K562 (cell line): ENCODE measurements around the gene RBM19. TPM values are rescaled to one million over a fixed set of nuclear protein-coding genes. Genes with fewer than 3 reads are reported as not detected.

Experiments used
- ATAC-seq: fragments of 200-7000 bp; cut with Tn5 transposase; 3 replicates; pipeline ENCODE4 v1.9.1; 2020; ENCODE audit warnings: moderate library complexity
- BruUV-seq: library from RNA; stranded (reverse); fragments of 400-500 nt; replicated peaks from 2 replicates; lab custom pipeline; 2021; lab: Mats Ljungman, UMichigan
- CTCF ChIA-PET: fragments of 300-600 bp; formaldehyde crosslinking; extraction: SDS; loops from one replicate; lab custom pipeline; 2021; ENCODE audit warnings: low intra/inter-chr PET ratio; lab: Yijun Ruan, JAX
- POLR2A ChIA-PET: fragments of 300-600, 350-650 bp; sonication (Branson Sonifier 250); formaldehyde crosslinking; extraction: SDS; loops from one replicate; lab custom pipeline; 2021; ENCODE audit warnings: antibody characterized with exemption, inconsistent platforms; lab: Yijun Ruan, JAX
- DNase-seq, 4 experiments: peaks; one replicate each; pipeline versions ENCODE4 v3.0.0 to v3.0.0-alpha.2; 2011 to 2018; ENCODE audit warnings: low spot score in 3 of 4, mixed read lengths in 3 of 4; ENCODE audit errors: extremely low read depth in 1 of 4
- FAIRE-seq: peaks from 2 replicates; lab custom pipeline; 2011; peaks lifted over from hg19 to GRCh38; lab: Jason Lieb, UNC
- H2AFZ ChIP-seq: 2 replicates; pipeline ENCODE4 v1.6.0; 2011; ENCODE audit warnings: low read depth, low read length, control low read depth, inconsistent platforms
- H3K27ac ChIP-seq: fragments of 200-600 bp; 3 replicates; pipeline ENCODE4 v1.8.0; 2011; ENCODE audit warnings: low read depth, mild to moderate bottlenecking, control low read depth, inconsistent platforms, low read length, moderate library complexity, mixed read lengths; ENCODE audit errors: extremely low read depth
- H3K27me3 ChIP-seq, 2 experiments: fragments of 300-600 bp in 1 of 2; 2 replicates in 1 of 2; 3 replicates in 1 of 2; pipeline versions ENCODE4 v1.6.0 to v1.8.0; 2011; ENCODE audit warnings: inconsistent platforms in 2 of 2, low read length in 2 of 2, mild to moderate bottlenecking in 1 of 2, mixed read lengths in 1 of 2, moderate library complexity in 1 of 2; ENCODE audit not compliant: control insufficient read depth in 2 of 2, insufficient read depth in 2 of 2
- H3K36me3 ChIP-seq: fragments of 300-600 bp; 3 replicates; pipeline ENCODE4 v1.8.0; 2011; ENCODE audit warnings: mild to moderate bottlenecking, low read length, inconsistent platforms; ENCODE audit not compliant: control insufficient read depth, insufficient read depth
- H3K4me1 ChIP-seq, 2 experiments: fragments of 200-600 bp in 1 of 2; replicated peaks in 1 of 2; 2 replicates in 1 of 2; 3 replicates in 1 of 2; pipeline versions ENCODE4 v1.5.1 to v1.8.0; 2011; ENCODE audit warnings: inconsistent platforms in 2 of 2, low read length in 2 of 2, mild to moderate bottlenecking in 1 of 2, mixed read lengths in 1 of 2, moderate library complexity in 1 of 2; ENCODE audit not compliant: control insufficient read depth in 2 of 2, insufficient read depth in 2 of 2
- H3K4me2 ChIP-seq: 2 replicates; pipeline ENCODE4 v1.6.1; 2011; ENCODE audit warnings: low read length, control low read depth, inconsistent platforms, mixed read lengths; ENCODE audit not compliant: insufficient read depth
- H3K4me3 ChIP-seq: fragments of 200-600 bp; sonication (generic), shearing (Covaris generic); 2 replicates; pipeline ENCODE4 v1.5.1; 2016; ENCODE audit warnings: control low read depth, inconsistent platforms
- H3K79me2 ChIP-seq: fragments of 200-600 bp; 3 replicates; pipeline ENCODE4 v1.8.0; 2011; ENCODE audit warnings: low read length, inconsistent platforms; ENCODE audit not compliant: control insufficient read depth, insufficient read depth
- H3K9ac ChIP-seq, 2 experiments: 2 replicates each; pipeline versions ENCODE4 v1.6.0 to v1.6.1; 2011; ENCODE audit warnings: low read depth in 2 of 2, low read length in 2 of 2, control low read depth in 1 of 2, inconsistent platforms in 1 of 2, mild to moderate bottlenecking in 1 of 2, mixed read lengths in 1 of 2; ENCODE audit not compliant: insufficient read depth in 1 of 2
- H3K9me1 ChIP-seq: one replicate; pipeline ENCODE4 v1.6.0; 2011; ENCODE audit warnings: inconsistent platforms, mild to moderate bottlenecking, low read length, moderate library complexity; ENCODE audit not compliant: control insufficient read depth, insufficient read depth
- H3K9me3 ChIP-seq: replicated peaks from 2 replicates; pipeline ENCODE4 v1.5.1; 2011; ENCODE audit warnings: low read depth, low read length, inconsistent platforms; ENCODE audit not compliant: control insufficient read depth, insufficient read depth
- H4K20me1 ChIP-seq: replicated peaks from 2 replicates; pipeline ENCODE4 v1.6.1; 2011; ENCODE audit warnings: low read length, inconsistent platforms, mixed read lengths; ENCODE audit not compliant: control insufficient read depth, insufficient read depth
- BCL6 ChIP-seq: fragments of 250-450 bp; sonication (Bioruptor Pico); IDR thresholded peaks from 2 replicates; pipeline ENCODE4 v1.4.0; 2020
- CBX2 ChIP-seq: fragments of 200-600 bp; sonication (generic); IDR thresholded peaks from one replicate; pipeline ENCODE4 v1.6.1; 2012; ENCODE audit warnings: mild to moderate bottlenecking, low read length, inconsistent platforms; ENCODE audit not compliant: insufficient read depth, poor library complexity, severe bottlenecking
- CREM ChIP-seq: IDR thresholded peaks from 2 replicates; pipeline ENCODE4 v1.6.1; 2014; ENCODE audit warnings: antibody characterized with exemption, low read depth
- HDAC1 ChIP-seq, 2 experiments: fragments of 450-650 bp; IDR thresholded peaks; 2 replicates each; pipeline ENCODE4 v1.6.1; 2016 to 2017; ENCODE audit warnings: inconsistent platforms in 1 of 2, mild to moderate bottlenecking in 1 of 2, moderate library complexity in 1 of 2
- PRMT5 ChIP-seq: sonication (generic); formaldehyde crosslinking; IDR thresholded peaks from 2 replicates; pipeline ENCODE4 v1.5.0; 2020; ENCODE audit warnings: missing genetic modification reagents
- SIN3A ChIP-seq, 2 experiments: fragments of 150-350 bp in 1 of 2; IDR thresholded peaks; 2 replicates each; pipeline ENCODE4 v1.6.1; 2011 to 2016; ENCODE audit warnings: borderline replicate concordance in 2 of 2, low read depth in 2 of 2, low read length in 2 of 2, mild to moderate bottlenecking in 2 of 2, moderate library complexity in 2 of 2; ENCODE audit not compliant: control insufficient read depth in 1 of 2
- SRF ChIP-seq, 2 experiments: fragments of 250-450, 450-650 bp in 1 of 2; sonication (Bioruptor Pico) in 1 of 2; sonication (generic) in 1 of 2; formaldehyde crosslinking; IDR thresholded peaks; 2 replicates each; pipeline versions ENCODE4 v1.5.0 to v1.5.1; 2020 to 2022; ENCODE audit warnings: mild to moderate bottlenecking in 1 of 2, missing genetic modification reagents in 1 of 2
- TCF3 ChIP-seq: sonication (generic); formaldehyde crosslinking; IDR thresholded peaks from 2 replicates; pipeline ENCODE4 v1.4.0; 2020; ENCODE audit warnings: mild to moderate bottlenecking, missing genetic modification reagents
- XRCC3 ChIP-seq: fragments of 450-650 bp; IDR thresholded peaks from 2 replicates; pipeline ENCODE4 v1.6.1; 2017; ENCODE audit warnings: mild to moderate bottlenecking, moderate library complexity
- ZNF76 ChIP-seq: fragments of 250-450 bp; sonication (Bioruptor Pico); IDR thresholded peaks from 2 replicates; pipeline ENCODE4 v1.4.0; 2020; ENCODE audit warnings: mild to moderate bottlenecking, moderate library complexity, borderline replicate concordance
- ZNF830 ChIP-seq: fragments of 250-450 bp; sonication (Bioruptor Pico); IDR thresholded peaks from 2 replicates; pipeline ENCODE4 v1.5.0; 2021; ENCODE audit warnings: mild to moderate bottlenecking
- WGBS: fragments of 100-300 bp; shearing (Covaris generic); methylation state at CpG from one replicate; pipeline ENCODE4 v1.1.6; 2016; ENCODE audit warnings: low coverage, mixed read lengths; ENCODE audit not compliant: insufficient coverage; ENCODE audit errors: missing lambda C conversion rate; 5-methylcytosine and 5-hydroxymethylcytosine counted together
- in situ Hi-C: fragments of 300-500 bp; cut with MboI; formaldehyde crosslinking; loops from 4 replicates; pipeline ENCODE4 v1.15.0; 2018; ENCODE audit warnings: inconsistent platforms, mixed read lengths
- intact Hi-C: fragments of 100-400 bp; cut with micrococcal nuclease; formaldehyde crosslinking; loops from 2 replicates; pipeline ENCODE4 v1.14.2; 2022
- polyA plus RNA-seq, 8 experiments: library from polyadenylated mRNA; depleted of rRNA in 4 of 8; stranded (reverse) in 5 of 8; unstranded in 3 of 8; fragments of >200 nt; fragmentation: Nextera tagmentation in 2 of 8; fragmentation: Illumina TruSeq in 1 of 8; extraction: Ambion mirVana in 2 of 8; extraction: Trizol in 1 of 8; gene quantifications; 2 replicates each; pipeline versions ENCODE4 v1.2.1 to v1.2.3, GENCODE V29; 2011 to 2014; ENCODE audit warnings: inconsistent platforms in 1 of 8, missing spikeins in 1 of 8
- total RNA-seq, 7 experiments: library from RNA; depleted of rRNA in 6 of 7; stranded (reverse); fragments of >200 nt in 6 of 7; fragmentation: Illumina TruSeq in 2 of 7; extraction: Trizol in 2 of 7; gene quantifications; 2 replicates each; pipeline versions ENCODE4 v1.2.1 to v1.2.3, GENCODE V29; 2011 to 2021; ENCODE audit warnings: low replicate concordance in 1 of 7
- TF ChIP-seq, protein P1 (sequence below): fragments of 250-450 bp; sonication (Bioruptor Pico); IDR thresholded peaks from 2 replicates; pipeline ENCODE4 v1.5.0; 2021; ENCODE audit warnings: mild to moderate bottlenecking, moderate library complexity

Gene RBM19
- total and polyA plus RNA-seq, 9 of the 15 experiments (the other 6 are each of a cell fraction or from before 2014, with no cell fraction given), result 16.0 to 58.4 (median 37.9) TPM

DNA sequence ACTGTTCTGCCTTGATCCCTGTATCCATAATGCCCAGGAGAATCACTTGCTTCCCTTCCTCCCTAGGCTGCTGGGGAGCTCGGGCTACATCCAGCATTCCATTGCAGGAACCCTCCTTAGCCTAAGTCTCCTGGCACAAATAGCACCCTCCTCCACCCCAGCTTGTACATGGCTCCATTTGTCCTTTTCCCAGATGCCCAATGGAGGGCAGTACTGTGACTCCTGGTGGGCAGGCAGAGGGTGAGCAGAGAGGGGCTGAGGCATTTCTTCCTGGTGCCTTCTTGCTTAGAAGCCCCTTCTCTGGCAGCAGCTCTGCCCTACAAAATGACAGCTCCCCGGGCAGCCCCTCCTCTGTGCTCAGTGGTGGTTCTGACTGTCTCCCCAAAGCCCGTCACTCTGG is 86.5 kb downstream of the RBM19 start:
- H3K9ac ChIP-seq, result no peak overlapping the region
- H3K4me2 ChIP-seq, result no peak overlapping the region
- H3K4me3 ChIP-seq, result no peak overlapping the region
- H3K36me3 ChIP-seq, result peaks cover 12% of the 10 kb centered on the region; the same call in 2 of the 3 replicates
- POLR2A ChIA-PET, result interaction anchor here (1.1 kb wide), 1 partner anchor 168 kb away, joined by 3 read pairs; no protein-coding TSS in a partner anchor
- H3K27me3 ChIP-seq, result no peaks in the 10 kb centered on the region
- TF ChIP-seq HDAC1 (IDR thresholded peaks at IDR 0.05) (no peak), CBX2 (no peak), XRCC3 (no peak), PRMT5 (CRISPR knock-in tag) (no peak), ZNF76 (CRISPR knock-in tag) (no peak), ZNF830 (CRISPR knock-in tag) (no peak), SIN3A (IDR thresholded peaks at IDR 0.05; ENCODE audit: borderline replicate concordance in 2 of 2, control insufficient read depth in 1 of 2, low read depth in 2 of 2, low read length in 2 of 2) (no peak), TCF3 (no peak), BCL6 (CRISPR knock-in tag) (no peak), SRF (CRISPR knock-in tag; IDR thresholded peaks at IDR 0.05) (no peak), CREM (no peak)
- TF ChIP-seq, protein P1, sequence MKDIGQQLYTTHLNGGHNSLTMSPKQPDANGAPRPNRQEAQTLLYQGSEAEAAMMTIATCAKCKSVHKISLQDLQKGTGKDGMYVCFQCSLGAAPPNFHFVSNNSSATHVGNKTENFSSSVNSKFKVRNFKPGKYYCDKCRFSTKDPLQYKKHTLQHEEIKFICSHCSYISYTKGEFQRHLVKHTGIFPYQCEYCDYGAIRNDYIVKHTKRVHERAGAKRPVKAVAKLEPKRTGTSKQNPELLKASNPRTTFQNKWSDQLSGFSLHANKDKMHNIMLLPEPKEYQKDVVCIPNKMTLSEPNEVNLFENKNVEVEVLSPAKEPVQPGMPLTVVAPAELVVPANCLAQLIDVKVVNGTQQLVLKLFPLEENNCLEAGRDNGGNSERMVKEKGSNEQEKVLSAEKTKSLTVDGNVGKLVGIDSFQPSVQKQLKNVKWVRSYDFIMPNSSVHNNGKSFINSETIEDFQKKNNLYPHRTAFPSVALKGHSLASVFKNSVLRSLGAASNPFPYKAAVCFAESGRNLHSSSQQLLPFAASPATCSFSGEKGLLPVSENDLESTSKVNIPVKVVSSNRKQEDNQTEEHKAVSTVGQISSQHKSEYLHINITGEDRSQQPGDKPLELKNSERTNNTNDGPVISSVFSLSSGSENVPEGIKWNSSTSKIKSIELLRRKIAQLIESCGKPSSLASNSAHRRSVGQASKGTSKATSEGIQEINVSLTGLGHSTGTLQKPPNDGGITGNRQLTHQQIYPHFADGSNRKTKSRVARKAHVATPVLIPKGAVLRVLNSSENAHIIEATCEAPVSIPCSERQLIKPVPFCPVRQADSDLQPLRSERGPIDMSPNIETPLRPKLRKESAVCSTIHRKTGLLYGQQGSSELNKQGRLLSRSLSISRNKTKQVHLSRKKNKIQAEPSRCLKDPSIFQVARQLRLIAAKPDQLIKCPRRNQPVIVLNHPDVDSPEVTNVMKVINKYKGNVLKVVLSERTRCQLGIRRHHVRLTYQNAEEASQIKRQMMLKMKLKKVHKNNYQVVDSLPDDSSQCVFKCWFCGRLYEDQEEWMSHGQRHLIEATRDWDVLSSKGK, result no peak
- TF ChIP-seq, all 486 proteins: peak for 0
- Histone ChIP-seq H3K27ac (no peak overlapping the region), H3K9me3 (no peaks in the 10 kb centered on the region), H4K20me1 (peaks cover 3% of the 10 kb centered on the region; the same call in 1 of the 2 replicates), H3K4me1 (no peaks in the 10 kb centered on the region), H3K9me1 (no peaks in the 10 kb centered on the region), H3K79me2 (no peaks in the 10 kb centered on the region), H2AFZ (no peak overlapping the region)
- in situ Hi-C loops (no loop called here), intact Hi-C loops (no loop called here)
- ATAC-seq (no peak), FAIRE-seq (no peak), DNase-seq (no peak)
- CTCF ChIA-PET, result no interaction called here
- BruUV-seq, result no TSS peak
- WGBS, result 97% methylated on average over 3 of the region's 3 CpGs
